PC-9 (cell line): ENCODE results near the gene TIMM17B.

Source experiments
- EZH2 ChIP-seq: fragments of 200-600 bp; sonication (generic); IDR thresholded peaks from 2 replicates; pipeline ENCODE4 v1.8.0; 2017; ENCODE audit warnings: antibody characterized with exemption, low read depth
- TF ChIP-seq, protein P1 (sequence below): fragments of 200-600 bp; sonication (generic); conservative IDR thresholded peaks from 2 replicates; pipeline ENCODE4 v1.6.1; 2017; ENCODE audit warnings: mixed run types, antibody characterized with exemption, mild to moderate bottlenecking, moderate library complexity

DNA sequence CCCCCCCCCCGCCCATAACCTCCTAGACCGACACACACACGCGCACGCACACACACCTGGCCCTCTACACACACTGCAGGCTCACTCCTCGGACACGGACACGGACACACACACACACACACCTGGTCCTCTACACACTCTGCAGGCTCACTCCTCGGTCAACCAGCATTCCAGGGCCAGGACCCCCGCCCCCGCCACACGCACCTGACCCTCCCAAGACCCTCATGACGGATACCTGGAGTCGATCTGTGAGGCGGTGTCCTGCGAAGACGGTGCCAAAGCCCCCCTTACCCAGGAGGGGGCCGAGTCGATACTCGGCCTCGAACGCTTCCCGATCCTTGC lies 20.7 kb upstream of the TIMM17B start:
- TF ChIP-seq, protein P1, sequence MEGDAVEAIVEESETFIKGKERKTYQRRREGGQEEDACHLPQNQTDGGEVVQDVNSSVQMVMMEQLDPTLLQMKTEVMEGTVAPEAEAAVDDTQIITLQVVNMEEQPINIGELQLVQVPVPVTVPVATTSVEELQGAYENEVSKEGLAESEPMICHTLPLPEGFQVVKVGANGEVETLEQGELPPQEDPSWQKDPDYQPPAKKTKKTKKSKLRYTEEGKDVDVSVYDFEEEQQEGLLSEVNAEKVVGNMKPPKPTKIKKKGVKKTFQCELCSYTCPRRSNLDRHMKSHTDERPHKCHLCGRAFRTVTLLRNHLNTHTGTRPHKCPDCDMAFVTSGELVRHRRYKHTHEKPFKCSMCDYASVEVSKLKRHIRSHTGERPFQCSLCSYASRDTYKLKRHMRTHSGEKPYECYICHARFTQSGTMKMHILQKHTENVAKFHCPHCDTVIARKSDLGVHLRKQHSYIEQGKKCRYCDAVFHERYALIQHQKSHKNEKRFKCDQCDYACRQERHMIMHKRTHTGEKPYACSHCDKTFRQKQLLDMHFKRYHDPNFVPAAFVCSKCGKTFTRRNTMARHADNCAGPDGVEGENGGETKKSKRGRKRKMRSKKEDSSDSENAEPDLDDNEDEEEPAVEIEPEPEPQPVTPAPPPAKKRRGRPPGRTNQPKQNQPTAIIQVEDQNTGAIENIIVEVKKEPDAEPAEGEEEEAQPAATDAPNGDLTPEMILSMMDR = no peak
- TF ChIP-seq EZH2 = no peak
